ENCODE data around the gene OLFML2A. TPM values are rescaled to one million over a fixed set of nuclear protein-coding genes. Genes with fewer than 3 reads are reported as not detected.

OLFML2A gene
- polyA plus RNA-seq, 3 donors = 0.03 to 0.25 TPM; not detected in 1

DNA sequence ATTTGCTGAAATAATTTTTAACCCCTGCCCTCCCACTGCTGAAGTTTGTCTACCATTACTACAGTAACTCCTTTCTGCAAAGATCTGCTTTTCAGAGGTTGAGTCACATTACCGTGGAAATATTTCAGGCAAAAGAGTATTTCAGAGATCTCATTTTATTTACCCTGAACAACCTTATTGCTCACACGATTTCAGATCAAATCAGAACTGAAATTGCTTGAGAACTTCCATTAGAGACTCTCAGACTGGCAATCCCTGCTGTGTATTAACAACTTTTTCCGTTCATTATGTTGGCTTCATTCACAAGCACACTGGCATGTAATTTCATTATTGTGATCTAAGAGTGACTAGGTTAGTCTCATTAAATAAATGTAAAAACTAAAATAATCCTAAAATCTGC is 21.9 kb upstream of the OLFML2A start:
- H3K36me3 ChIP-seq (replicated peaks in 1 of 2; ENCODE audit: control insufficient read depth in 1 of 2, insufficient read depth in 2 of 2, low read length in 2 of 2) = no peaks in the 10 kb centered on the region
- no peaks in the 10 kb centered on the region for H3K36me3 Mint-ChIP-seq
- H4K20me1 ChIP-seq (ENCODE audit: insufficient read depth, low read length) = no peaks in the 10 kb centered on the region
- no peaks in the 10 kb centered on the region for H3K9me3 ChIP-seq (replicated peaks in 1 of 2; ENCODE audit: control insufficient read depth in 1 of 2, insufficient read depth in 1 of 2, low read length in 2 of 2)
- no peak overlapping the region for H3K4me3 ChIP-seq (replicated peaks in 1 of 3; ENCODE audit: low read depth in 2 of 3, low read length in 3 of 3)
- H3K4me1 ChIP-seq (ENCODE audit: control insufficient read depth in 1 of 2, insufficient read depth in 2 of 2, low read length in 2 of 2) = peaks cover 30 to 51% of the 10 kb centered on the region in 2 donors
- no peak overlapping the region for H3K27ac ChIP-seq (ENCODE audit: low read depth in 1 of 2, low read length in 2 of 2)
- H3K27me3 Mint-ChIP-seq (ENCODE audit: low read depth in 3 of 3) = no peaks in the 10 kb centered on the region
- no peaks in the 10 kb centered on the region for H3K9me3 Mint-ChIP-seq
- no peaks in the 10 kb centered on the region for H3K27me3 ChIP-seq (ENCODE audit: control insufficient read depth in 2 of 2, insufficient read depth in 2 of 2, low read length in 2 of 2)
- intact Hi-C loops (cut with micrococcal nuclease) = no loop called here
- WGBS (ENCODE audit: insufficient coverage) = 75% methylated on average over 1 of the region's 3 CpGs
- H3K4me1 Mint-ChIP-seq = peaks cover 57% of the 10 kb centered on the region
- no peak overlapping the region for H3K4me3 Mint-ChIP-seq
- no peak overlapping the region for H3K4me2 ChIP-seq (replicated peaks; ENCODE audit: extremely low read depth, low read length, poor library complexity, severe bottlenecking)
- H3K27ac Mint-ChIP-seq = no peak overlapping the region
- no peak for DNase-seq
- TF ChIP-seq, protein P1, sequence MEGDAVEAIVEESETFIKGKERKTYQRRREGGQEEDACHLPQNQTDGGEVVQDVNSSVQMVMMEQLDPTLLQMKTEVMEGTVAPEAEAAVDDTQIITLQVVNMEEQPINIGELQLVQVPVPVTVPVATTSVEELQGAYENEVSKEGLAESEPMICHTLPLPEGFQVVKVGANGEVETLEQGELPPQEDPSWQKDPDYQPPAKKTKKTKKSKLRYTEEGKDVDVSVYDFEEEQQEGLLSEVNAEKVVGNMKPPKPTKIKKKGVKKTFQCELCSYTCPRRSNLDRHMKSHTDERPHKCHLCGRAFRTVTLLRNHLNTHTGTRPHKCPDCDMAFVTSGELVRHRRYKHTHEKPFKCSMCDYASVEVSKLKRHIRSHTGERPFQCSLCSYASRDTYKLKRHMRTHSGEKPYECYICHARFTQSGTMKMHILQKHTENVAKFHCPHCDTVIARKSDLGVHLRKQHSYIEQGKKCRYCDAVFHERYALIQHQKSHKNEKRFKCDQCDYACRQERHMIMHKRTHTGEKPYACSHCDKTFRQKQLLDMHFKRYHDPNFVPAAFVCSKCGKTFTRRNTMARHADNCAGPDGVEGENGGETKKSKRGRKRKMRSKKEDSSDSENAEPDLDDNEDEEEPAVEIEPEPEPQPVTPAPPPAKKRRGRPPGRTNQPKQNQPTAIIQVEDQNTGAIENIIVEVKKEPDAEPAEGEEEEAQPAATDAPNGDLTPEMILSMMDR (IDR thresholded peaks at IDR 0.05) = no peak
- peaks cover 24% of the 10 kb centered on the region for H3K79me2 ChIP-seq (ENCODE audit: insufficient read depth, low read length)
- H2AFZ ChIP-seq (ENCODE audit: insufficient read depth, low read depth, low read length, poor library complexity, severe bottlenecking) = no peak overlapping the region
- no peak overlapping the region for H3K9ac ChIP-seq (ENCODE audit: insufficient read depth, low read length, poor library complexity, severe bottlenecking)

DNA sequence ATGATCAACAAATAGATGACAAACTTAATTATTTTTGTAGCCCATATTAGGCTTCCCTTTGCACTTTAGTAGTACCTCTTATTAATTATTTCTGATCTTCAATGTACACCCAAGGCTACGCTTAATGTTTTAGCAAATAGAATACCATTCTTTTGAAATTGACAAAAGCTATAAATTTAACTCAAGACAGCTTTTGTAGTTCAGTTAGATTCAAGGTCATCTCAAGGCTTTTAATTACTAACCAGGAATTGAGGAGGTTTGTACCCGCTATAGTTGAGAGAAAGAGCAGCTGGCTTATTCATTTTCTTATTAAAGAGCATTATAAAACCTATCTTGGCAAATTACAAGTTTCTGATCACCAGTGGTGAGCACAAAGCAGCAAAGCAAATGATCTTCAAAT is 20.9 kb upstream of the OLFML2A start:
- intact Hi-C loops (cut with micrococcal nuclease) = no loop called here
- Histone ChIP-seq H3K27me3 (ENCODE audit: control insufficient read depth in 2 of 2, insufficient read depth in 2 of 2, low read length in 2 of 2) (no peaks in the 10 kb centered on the region), H3K4me3 (replicated peaks in 1 of 3; ENCODE audit: low read depth in 2 of 3, low read length in 3 of 3) (no peak overlapping the region), H2AFZ (ENCODE audit: insufficient read depth, low read depth, low read length, poor library complexity, severe bottlenecking) (no peak overlapping the region), H3K79me2 (ENCODE audit: insufficient read depth, low read length) (peaks cover 32% of the 10 kb centered on the region), H3K36me3 (replicated peaks in 1 of 2; ENCODE audit: control insufficient read depth in 1 of 2, insufficient read depth in 2 of 2, low read length in 2 of 2) (no peaks in the 10 kb centered on the region), H3K27ac (ENCODE audit: low read depth in 1 of 2, low read length in 2 of 2) (no peak overlapping the region), H3K4me2 (replicated peaks; ENCODE audit: extremely low read depth, low read length, poor library complexity, severe bottlenecking) (no peak overlapping the region), H4K20me1 (ENCODE audit: insufficient read depth, low read length) (no peaks in the 10 kb centered on the region), H3K9me3 (replicated peaks in 1 of 2; ENCODE audit: control insufficient read depth in 1 of 2, insufficient read depth in 1 of 2, low read length in 2 of 2) (no peaks in the 10 kb centered on the region), H3K9ac (ENCODE audit: insufficient read depth, low read length, poor library complexity, severe bottlenecking) (no peak overlapping the region), H3K4me1 (ENCODE audit: control insufficient read depth in 1 of 2, insufficient read depth in 2 of 2, low read length in 2 of 2) (peaks cover 30 to 58% of the 10 kb centered on the region in 2 donors)
- Mint-ChIP-seq H3K4me3 (no peak overlapping the region), H3K27me3 (ENCODE audit: low read depth in 3 of 3) (no peaks in the 10 kb centered on the region), H3K4me1 (peaks cover 63% of the 10 kb centered on the region), H3K27ac (peak overlapping the region in 1 of 7 donors; percentile 6), H3K9me3 (no peaks in the 10 kb centered on the region), H3K36me3 (no peaks in the 10 kb centered on the region)
- WGBS (ENCODE audit: insufficient coverage) = no CpG with 5 or more reads among the region's 2 CpGs
- DNase-seq = no peak
- TF ChIP-seq, protein P1 (IDR thresholded peaks at IDR 0.05) = no peak
